Measurements from ENCODE around the gene SPINK9. TPM values are rescaled to one million over a fixed set of nuclear protein-coding genes. Genes with fewer than 3 reads are reported as not detected.
A peak's percentile ranks its signal among the peaks of the same experiment; 100 is the strongest.

Gene SPINK9
- total RNA-seq (0.33 TPM), polyA plus RNA-seq (13.5 TPM)
- long read RNA-seq, donor 1, result 0 reads
- long read RNA-seq, donor 2, result 0 reads
- long read RNA-seq, donor 3, result 0 reads
- long read RNA-seq, donor 4, result 0 reads
- long read RNA-seq, donor 5, partial matches to known transcripts, result 0 of 1 reads
- long read RNA-seq, donor 5, other reads (novel, unspliced or antisense), result 0 of 1 reads
- long read RNA-seq, donor 6, result 0 reads
- long read RNA-seq, donor 7, result 0 reads
- long read RNA-seq, donor 8, result 0 reads
- long read RNA-seq, donor 9, result 0 reads
- long read RNA-seq, donor 10, result 0 reads

- H3K9me3 ChIP-seq (ENCODE audit: control insufficient read depth in 2 of 2, insufficient read depth in 1 of 2, low read length in 1 of 2), result no peaks in the 10 kb centered on the region
- WGBS, result 94% methylated on average over 3 of the region's 3 CpGs
- no peak within 1 kb of the TSS for H3K4me3 ChIP-seq (ENCODE audit: low read length in 2 of 2)
- H3K4me1 ChIP-seq (ENCODE audit: control insufficient read depth in 2 of 2, insufficient read depth in 2 of 2, low read length in 2 of 2), result no peaks in the 10 kb centered on the region
- no peak for DNase-seq (ENCODE audit: low read depth in 6 of 9, low spot score in 9 of 9)
- H3K36me3 ChIP-seq (ENCODE audit: control insufficient read depth in 2 of 2, insufficient read depth in 2 of 2, low read length in 1 of 2), result no peaks in the 10 kb centered on the region
- H3K27ac ChIP-seq (ENCODE audit: low read depth in 1 of 2, low read length in 1 of 2), result no peak within 1 kb of the TSS
- H3K27me3 ChIP-seq (ENCODE audit: control insufficient read depth in 2 of 2, insufficient read depth in 1 of 2, low read length in 1 of 2), result no peaks in the 10 kb centered on the region
Measured at GRCh38 chr5:148335259-148335658, at the start of gene SPINK9. TSS of gene SPINK9 (plus strand) at chr5:148335559. CDS start at chr5:148335614, 55 bp downstream.

GRCh38 chr5:148290271-148291195, 44.8 kb upstream of the SPINK9 start:
- Histone ChIP-seq H3K4me1 (ENCODE audit: control insufficient read depth in 2 of 2, insufficient read depth in 2 of 2, low read length in 2 of 2) (no peaks in the 10 kb centered on the region), H3K27me3 (ENCODE audit: control insufficient read depth in 2 of 2, insufficient read depth in 1 of 2, low read length in 1 of 2) (no peaks in the 10 kb centered on the region), H3K9me3 (ENCODE audit: control insufficient read depth in 2 of 2, insufficient read depth in 1 of 2, low read length in 1 of 2) (no peaks in the 10 kb centered on the region), H3K27ac (ENCODE audit: low read depth in 1 of 2, low read length in 1 of 2) (no peak overlapping the region), H3K36me3 (ENCODE audit: control insufficient read depth in 2 of 2, insufficient read depth in 2 of 2, low read length in 1 of 2) (no peaks in the 10 kb centered on the region), H3K4me3 (ENCODE audit: low read length in 2 of 2) (no peak overlapping the region)
- peak in 2 of 9 donors; percentile 0 to 20 for DNase-seq (ENCODE audit: low read depth in 6 of 9, low spot score in 9 of 9)
- WGBS, result 77% methylated on average over 6 of the region's 6 CpGs

GRCh38 chr5:148297731-148298130, 37.6 kb upstream of the SPINK9 start:
- no peak overlapping the region for H3K27ac ChIP-seq (ENCODE audit: low read depth in 1 of 2, low read length in 1 of 2)
- WGBS, result 90% methylated on average over 4 of the region's 4 CpGs
- H3K36me3 ChIP-seq (ENCODE audit: control insufficient read depth in 2 of 2, insufficient read depth in 2 of 2, low read length in 1 of 2), result no peaks in the 10 kb centered on the region
- DNase-seq (ENCODE audit: low read depth in 6 of 9, low spot score in 9 of 9), result no peak
- no peaks in the 10 kb centered on the region for H3K9me3 ChIP-seq (ENCODE audit: control insufficient read depth in 2 of 2, insufficient read depth in 1 of 2, low read length in 1 of 2)
- no peaks in the 10 kb centered on the region for H3K27me3 ChIP-seq (ENCODE audit: control insufficient read depth in 2 of 2, insufficient read depth in 1 of 2, low read length in 1 of 2)
- H3K4me1 ChIP-seq (ENCODE audit: control insufficient read depth in 2 of 2, insufficient read depth in 2 of 2, low read length in 2 of 2), result no peaks in the 10 kb centered on the region
- no peak overlapping the region for H3K4me3 ChIP-seq (ENCODE audit: low read length in 2 of 2)

GRCh38 chr5:148306446-148306845, 28.9 kb upstream of the SPINK9 start:
- no peaks in the 10 kb centered on the region for H3K4me1 ChIP-seq (ENCODE audit: control insufficient read depth in 2 of 2, insufficient read depth in 2 of 2, low read length in 2 of 2)
- H3K9me3 ChIP-seq (ENCODE audit: control insufficient read depth in 2 of 2, insufficient read depth in 1 of 2, low read length in 1 of 2), result no peaks in the 10 kb centered on the region
- no peak for DNase-seq (ENCODE audit: low read depth in 6 of 9, low spot score in 9 of 9)
- no peak overlapping the region for H3K4me3 ChIP-seq (ENCODE audit: low read length in 2 of 2)
- WGBS, result 85% methylated on average over 1 of the region's 1 CpG
- H3K36me3 ChIP-seq (ENCODE audit: control insufficient read depth in 2 of 2, insufficient read depth in 2 of 2, low read length in 1 of 2), result no peaks in the 10 kb centered on the region
- H3K27me3 ChIP-seq (ENCODE audit: control insufficient read depth in 2 of 2, insufficient read depth in 1 of 2, low read length in 1 of 2), result no peaks in the 10 kb centered on the region
- H3K27ac ChIP-seq (ENCODE audit: low read depth in 1 of 2, low read length in 1 of 2), result no peak overlapping the region

- H3K4me1 ChIP-seq (ENCODE audit: control insufficient read depth in 2 of 2, insufficient read depth in 2 of 2, low read length in 2 of 2), result no peaks in the 10 kb centered on the region
- H3K27ac ChIP-seq (ENCODE audit: low read depth in 1 of 2, low read length in 1 of 2), result no peak overlapping the region
- 78% methylated on average over 3 of the region's 3 CpGs for WGBS
- H3K9me3 ChIP-seq (ENCODE audit: control insufficient read depth in 2 of 2, insufficient read depth in 1 of 2, low read length in 1 of 2), result no peaks in the 10 kb centered on the region
- no peaks in the 10 kb centered on the region for H3K27me3 ChIP-seq (ENCODE audit: control insufficient read depth in 2 of 2, insufficient read depth in 1 of 2, low read length in 1 of 2)
- no peak overlapping the region for H3K4me3 ChIP-seq (ENCODE audit: low read length in 2 of 2)
- DNase-seq (ENCODE audit: low read depth in 6 of 9, low spot score in 9 of 9), result no peak
- no peaks in the 10 kb centered on the region for H3K36me3 ChIP-seq (ENCODE audit: control insufficient read depth in 2 of 2, insufficient read depth in 2 of 2, low read length in 1 of 2)
Measured at GRCh38 chr5:148309019-148309418, 26.3 kb upstream of the SPINK9 start.

GRCh38 chr5:148309746-148310145, 25.6 kb upstream of the SPINK9 start:
- H3K4me1 ChIP-seq (ENCODE audit: control insufficient read depth in 2 of 2, insufficient read depth in 2 of 2, low read length in 2 of 2), result no peaks in the 10 kb centered on the region
- no peaks in the 10 kb centered on the region for H3K36me3 ChIP-seq (ENCODE audit: control insufficient read depth in 2 of 2, insufficient read depth in 2 of 2, low read length in 1 of 2)
- H3K4me3 ChIP-seq (ENCODE audit: low read length in 2 of 2), result no peak overlapping the region
- H3K27me3 ChIP-seq (ENCODE audit: control insufficient read depth in 2 of 2, insufficient read depth in 1 of 2, low read length in 1 of 2), result no peaks in the 10 kb centered on the region
- H3K9me3 ChIP-seq (ENCODE audit: control insufficient read depth in 2 of 2, insufficient read depth in 1 of 2, low read length in 1 of 2), result no peaks in the 10 kb centered on the region
- DNase-seq (ENCODE audit: low read depth in 6 of 9, low spot score in 9 of 9), result no peak
- H3K27ac ChIP-seq (ENCODE audit: low read depth in 1 of 2, low read length in 1 of 2), result no peak overlapping the region

GRCh38 chr5:148311484-148311883, 23.9 kb upstream of the SPINK9 start:
- no peaks in the 10 kb centered on the region for H3K36me3 ChIP-seq (ENCODE audit: control insufficient read depth in 2 of 2, insufficient read depth in 2 of 2, low read length in 1 of 2)
- DNase-seq (ENCODE audit: low read depth in 6 of 9, low spot score in 9 of 9), result no peak
- no peaks in the 10 kb centered on the region for H3K27me3 ChIP-seq (ENCODE audit: control insufficient read depth in 2 of 2, insufficient read depth in 1 of 2, low read length in 1 of 2)
- no peak overlapping the region for H3K27ac ChIP-seq (ENCODE audit: low read depth in 1 of 2, low read length in 1 of 2)
- H3K9me3 ChIP-seq (ENCODE audit: control insufficient read depth in 2 of 2, insufficient read depth in 1 of 2, low read length in 1 of 2), result no peaks in the 10 kb centered on the region
- no peak overlapping the region for H3K4me3 ChIP-seq (ENCODE audit: low read length in 2 of 2)
- H3K4me1 ChIP-seq (ENCODE audit: control insufficient read depth in 2 of 2, insufficient read depth in 2 of 2, low read length in 2 of 2), result no peaks in the 10 kb centered on the region
- WGBS, result 82% methylated on average over 3 of the region's 3 CpGs

GRCh38 chr5:148312153-148312552, 23.2 kb upstream of the SPINK9 start, which contains the start of gene SPINK7:
TSS of gene SPINK7 (plus strand) at chr5:148312423. CDS start at chr5:148312484, 61 bp downstream.
- Histone ChIP-seq H3K4me3 (ENCODE audit: low read length in 2 of 2) (no peak within 1 kb of the TSS), H3K4me1 (ENCODE audit: control insufficient read depth in 2 of 2, insufficient read depth in 2 of 2, low read length in 2 of 2) (no peaks in the 10 kb centered on the region), H3K27ac (ENCODE audit: low read depth in 1 of 2, low read length in 1 of 2) (no peak within 1 kb of the TSS), H3K27me3 (ENCODE audit: control insufficient read depth in 2 of 2, insufficient read depth in 1 of 2, low read length in 1 of 2) (no peaks in the 10 kb centered on the region), H3K36me3 (ENCODE audit: control insufficient read depth in 2 of 2, insufficient read depth in 2 of 2, low read length in 1 of 2) (no peaks in the 10 kb centered on the region), H3K9me3 (ENCODE audit: control insufficient read depth in 2 of 2, insufficient read depth in 1 of 2, low read length in 1 of 2) (no peaks in the 10 kb centered on the region)
- no peak for DNase-seq (ENCODE audit: low read depth in 6 of 9, low spot score in 9 of 9)
- 85% methylated on average over 3 of the region's 3 CpGs for WGBS

GRCh38 chr5:148314187-148314586, 21.2 kb upstream of the SPINK9 start:
- H3K27ac ChIP-seq (ENCODE audit: low read depth in 1 of 2, low read length in 1 of 2), result no peak overlapping the region
- WGBS, result 95% methylated on average over 2 of the region's 2 CpGs
- DNase-seq (ENCODE audit: low read depth in 6 of 9, low spot score in 9 of 9), result peak in 2 of 9 donors; percentile 4 to 18
- H3K36me3 ChIP-seq (ENCODE audit: control insufficient read depth in 2 of 2, insufficient read depth in 2 of 2, low read length in 1 of 2), result no peaks in the 10 kb centered on the region
- H3K4me1 ChIP-seq (ENCODE audit: control insufficient read depth in 2 of 2, insufficient read depth in 2 of 2, low read length in 2 of 2), result no peaks in the 10 kb centered on the region
- no peaks in the 10 kb centered on the region for H3K9me3 ChIP-seq (ENCODE audit: control insufficient read depth in 2 of 2, insufficient read depth in 1 of 2, low read length in 1 of 2)
- no peak overlapping the region for H3K4me3 ChIP-seq (ENCODE audit: low read length in 2 of 2)
- H3K27me3 ChIP-seq (ENCODE audit: control insufficient read depth in 2 of 2, insufficient read depth in 1 of 2, low read length in 1 of 2), result no peaks in the 10 kb centered on the region
